Measurements from ENCODE around the gene RCOR2.
"Not testable (repeated sequence)": the region's sequence is repeated elsewhere in the genome, so short reads cannot be mapped to it uniquely, and the experiment has no call there.

The RCOR2 gene

DNA sequence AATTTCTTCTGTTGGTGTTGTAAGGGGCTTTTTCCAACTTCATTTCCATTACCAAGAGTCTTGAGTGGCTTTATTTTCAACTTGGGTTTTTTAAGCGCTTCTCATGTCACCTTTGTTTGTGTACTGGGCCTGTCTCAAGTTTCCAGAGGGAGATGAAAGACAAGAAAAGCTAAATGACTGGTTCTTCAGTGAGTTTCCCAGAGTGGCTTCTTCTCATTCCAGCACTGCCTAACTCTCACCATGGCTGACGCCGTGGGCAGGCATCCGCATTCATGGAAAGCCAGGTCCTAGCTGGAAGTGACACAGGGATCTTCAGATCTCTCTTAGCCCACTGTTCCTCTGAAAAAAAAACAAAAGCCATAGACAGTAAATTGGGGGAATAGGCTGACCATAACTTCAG, 49.5 kb downstream of the RCOR2 start:
- TF ChIP-seq, protein P1, sequence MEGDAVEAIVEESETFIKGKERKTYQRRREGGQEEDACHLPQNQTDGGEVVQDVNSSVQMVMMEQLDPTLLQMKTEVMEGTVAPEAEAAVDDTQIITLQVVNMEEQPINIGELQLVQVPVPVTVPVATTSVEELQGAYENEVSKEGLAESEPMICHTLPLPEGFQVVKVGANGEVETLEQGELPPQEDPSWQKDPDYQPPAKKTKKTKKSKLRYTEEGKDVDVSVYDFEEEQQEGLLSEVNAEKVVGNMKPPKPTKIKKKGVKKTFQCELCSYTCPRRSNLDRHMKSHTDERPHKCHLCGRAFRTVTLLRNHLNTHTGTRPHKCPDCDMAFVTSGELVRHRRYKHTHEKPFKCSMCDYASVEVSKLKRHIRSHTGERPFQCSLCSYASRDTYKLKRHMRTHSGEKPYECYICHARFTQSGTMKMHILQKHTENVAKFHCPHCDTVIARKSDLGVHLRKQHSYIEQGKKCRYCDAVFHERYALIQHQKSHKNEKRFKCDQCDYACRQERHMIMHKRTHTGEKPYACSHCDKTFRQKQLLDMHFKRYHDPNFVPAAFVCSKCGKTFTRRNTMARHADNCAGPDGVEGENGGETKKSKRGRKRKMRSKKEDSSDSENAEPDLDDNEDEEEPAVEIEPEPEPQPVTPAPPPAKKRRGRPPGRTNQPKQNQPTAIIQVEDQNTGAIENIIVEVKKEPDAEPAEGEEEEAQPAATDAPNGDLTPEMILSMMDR (IDR thresholded peaks at IDR 0.05; ENCODE audit: low read depth, low read length, missing control alignments): no peak
- no peak for DNase-seq (ENCODE audit: extremely low read depth, low read depth)
- no peak overlapping the region for H3K4me3 ChIP-seq (replicated peaks; ENCODE audit: low read depth, low read length)

DNA sequence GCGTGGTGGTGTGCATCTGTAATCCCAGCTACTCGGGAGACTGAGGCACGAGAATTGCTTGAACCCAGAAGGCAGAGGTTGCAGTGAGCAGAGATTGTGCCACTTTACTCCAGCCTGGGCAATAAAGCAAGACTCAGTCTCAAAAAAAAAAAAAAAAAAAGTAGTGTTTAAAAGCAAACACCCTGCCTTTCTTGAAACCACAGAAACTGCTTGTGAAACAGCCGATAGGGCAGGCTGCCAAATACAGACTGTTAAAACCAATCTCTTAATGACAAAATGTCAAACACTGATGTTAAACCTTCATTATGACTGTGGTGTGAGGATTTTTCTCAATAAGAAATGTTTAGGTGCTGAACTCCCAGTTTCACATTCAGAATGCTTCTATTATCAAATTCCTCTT, 50.8 kb downstream of the RCOR2 start:
- no peak overlapping the region for H3K4me3 ChIP-seq (replicated peaks; ENCODE audit: low read depth, low read length)
- DNase-seq (ENCODE audit: extremely low read depth, low read depth): no peak
- TF ChIP-seq, protein P1 (IDR thresholded peaks at IDR 0.05; ENCODE audit: low read depth, low read length, missing control alignments): no peak

DNA sequence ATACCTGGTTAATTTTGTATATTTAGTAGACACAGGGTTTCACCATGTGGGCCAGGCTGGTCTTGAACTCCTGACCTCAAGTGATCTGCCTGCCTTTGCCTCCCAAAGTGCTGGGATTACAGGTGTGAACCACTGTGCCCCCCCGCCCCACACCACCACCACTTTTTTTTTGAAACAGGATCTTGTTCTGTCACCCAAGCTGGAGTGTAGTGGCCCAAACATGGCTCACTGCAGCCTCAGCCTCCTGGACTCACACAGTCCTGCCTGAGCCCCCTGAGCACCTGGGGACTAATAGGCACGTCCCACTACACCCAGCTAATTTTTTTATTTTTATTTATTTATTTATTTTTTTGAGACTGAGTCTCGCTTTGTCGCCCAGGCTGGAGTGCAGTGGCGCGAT, 53.3 kb downstream of the RCOR2 start:
- not testable (repeated sequence) for H3K4me3 ChIP-seq (replicated peaks; ENCODE audit: low read depth, low read length); DNase-seq (ENCODE audit: extremely low read depth, low read depth)

DNA sequence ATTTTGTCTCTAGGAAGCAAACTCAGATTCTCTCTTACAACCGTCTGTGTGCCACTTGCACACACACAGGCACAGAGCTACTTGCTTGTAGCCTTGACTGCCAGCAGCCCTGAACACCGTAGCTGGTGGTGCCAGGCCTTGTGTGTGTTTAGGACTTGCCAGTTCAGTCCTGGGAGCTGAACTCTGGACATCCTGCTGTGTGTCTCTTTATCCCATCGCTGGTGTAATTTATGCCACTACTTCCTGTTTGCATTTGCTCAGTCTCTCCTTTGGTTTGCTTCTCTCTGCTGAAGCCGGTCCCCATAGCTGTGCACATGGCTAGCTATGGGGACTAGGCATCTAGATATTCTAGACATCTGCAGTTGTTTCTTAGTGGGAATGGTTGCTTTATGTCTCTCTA, 54.0 kb downstream of the RCOR2 start:
- TF ChIP-seq, protein P1 (IDR thresholded peaks at IDR 0.05; ENCODE audit: low read depth, low read length, missing control alignments): no peak
- H3K4me3 ChIP-seq (replicated peaks; ENCODE audit: low read depth, low read length): no peak overlapping the region
- DNase-seq (ENCODE audit: extremely low read depth, low read depth): no peak

All from HFF-Myc (cell line).